ENCODE results near the gene EPM2A. TPM values are rescaled to one million over a fixed set of nuclear protein-coding genes. Genes with fewer than 3 reads are reported as not detected.
A peak's percentile ranks its signal among the peaks of the same experiment; 100 is the strongest.

The EPM2A gene
- total RNA-seq (2013; cell fraction: nucleolus; rRNA removed) = 28.7 and 30.3 TPM in 2 replicates
- total RNA-seq (2014; rRNA removed) = 13.0 and 13.5 TPM in 2 replicates
- total RNA-seq (2014; rRNA removed; fragmentation: Illumina TruSeq; extraction: Trizol) = 11.7 and 12.4 TPM in 2 replicates
- total RNA-seq (2021) = 11.8 and 12.8 TPM in 2 replicates
- polyA plus RNA-seq (2011; ENCODE audit: low read depth) = 2.2 TPM
- 7.6 and 10.0 TPM in 2 replicates for polyA plus RNA-seq (2011; rRNA removed)
- polyA plus RNA-seq (2011; cell fraction: cytosol; rRNA removed) = 6.9 and 9.3 TPM in 2 replicates
- polyA plus RNA-seq (2011; cell fraction: nucleus; rRNA removed) = 16.2 and 16.7 TPM in 2 replicates
- polyA plus RNA-seq (2012) = 2.9 and 3.9 TPM in 2 replicates
- 8.3 and 9.9 TPM in 2 replicates for polyA plus RNA-seq (2014; fragmentation: Illumina TruSeq; extraction: Trizol)
- polyA plus RNA-seq (2014; fragmentation: Nextera tagmentation; extraction: Ambion mirVana) = 1 to 10 TPM; 3.7 to 4.5 TPM
- polyA plus RNA-seq (2014; rRNA removed) = 9.0 and 10.4 TPM in 2 replicates
- 1 to 10 TPM; 3.4 to 6.4 TPM for polyA plus RNA-seq (2016; fragmentation: Nextera tagmentation; extraction: Ambion mirVana)
- 12.8 and 14.7 TPM in 2 replicates for polyA minus RNA-seq (2011; rRNA and poly(A)+ RNA removed)
- 1.9 and 4.7 TPM in 2 replicates for polyA minus RNA-seq (2011; cell fraction: cytosol; rRNA and poly(A)+ RNA removed)
- polyA minus RNA-seq (2011; cell fraction: nucleus; rRNA and poly(A)+ RNA removed) = 19.6 and 42.4 TPM in 2 replicates
- Bru-seq, nascent RNA = percentile 54 among the genes with signal in this experiment
- BruChase-seq, experiment 1, labeled RNA remaining after a 6-hour chase = percentile 48 among the genes with signal in this experiment
- percentile 53 among the genes with signal in this experiment for BruChase-seq, experiment 2, labeled RNA remaining after a 2-hour chase
- long read RNA-seq, experiment 1, partial matches to known transcripts = 0 of 1 reads
- long read RNA-seq, experiment 1, other reads (novel, unspliced or antisense) = 0 of 1 reads
- long read RNA-seq, experiment 2, partial matches to known transcripts = 0 of 7 reads
- long read RNA-seq, experiment 2, other reads (novel, unspliced or antisense) = 4 of 7 reads

DNA sequence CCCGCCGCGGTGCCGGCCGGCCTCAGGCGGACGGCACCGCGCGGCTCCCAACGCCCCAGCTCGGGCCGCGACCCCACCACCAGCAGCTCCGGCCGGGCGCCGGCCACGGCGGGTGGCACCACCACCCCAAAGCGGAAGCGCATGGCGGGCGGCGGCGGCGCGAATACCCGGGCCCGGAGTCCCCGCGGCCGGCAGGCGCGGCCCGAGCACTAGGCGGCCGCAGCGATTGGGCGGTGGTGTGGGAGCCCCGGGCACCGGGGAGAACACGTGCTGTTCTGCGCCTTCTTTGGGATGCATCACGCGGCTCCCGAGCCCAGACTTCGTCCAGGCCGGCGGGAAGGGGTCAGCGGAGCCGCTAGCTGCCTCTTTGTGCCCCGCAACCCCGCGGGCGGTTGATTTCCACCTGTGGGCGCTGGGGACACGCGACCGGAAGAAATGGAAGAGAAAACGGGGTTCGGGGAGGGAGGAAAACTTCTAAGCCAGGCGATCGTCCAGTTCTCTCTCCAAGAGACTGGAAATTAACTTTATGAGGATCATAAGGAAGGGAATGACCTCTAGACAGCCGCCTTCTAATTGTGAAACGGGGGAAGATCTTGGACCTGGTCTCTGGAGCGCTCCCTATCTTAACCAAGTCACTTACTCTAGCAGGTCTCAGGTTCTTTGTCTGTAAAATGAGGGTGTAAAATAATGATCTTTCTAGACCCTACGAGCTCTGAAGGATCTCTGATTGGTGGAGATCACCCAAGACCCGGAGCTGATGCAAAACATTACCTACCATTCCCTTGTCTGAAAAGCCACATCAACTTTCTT is at the start of gene EPM2A:
Gene EPM2A, minus strand, starts transcription at position 165 of the 810 bp plus-strand sequence. Its CDS starts 22 bp downstream, at position 143.
- intact Hi-C loops (cut with micrococcal nuclease; ENCODE audit: unreplicated experiment) = loop anchor here (2.0 to 5.0 kb wide), 3 partner anchors 79 to 227 kb away; partner anchors contain the start of genes FBXO30 and SHPRH
- Histone ChIP-seq H3K27me3 (replicated peaks in 1 of 2; ENCODE audit: control insufficient read depth in 2 of 2, insufficient read depth in 2 of 2, low read length in 1 of 2) (no peaks in the 10 kb centered on the region), H3K4me1 (ENCODE audit: control insufficient read depth, insufficient read depth, low read length) (no peaks in the 10 kb centered on the region; the same call in 1 of the 2 replicates), H3K79me2 (ENCODE audit: control insufficient read depth, insufficient read depth, low read length) (peaks cover 9% of the 10 kb centered on the region), H3K4me3 (peak within 1 kb of the TSS; percentile 95), H3K36me3 (ENCODE audit: control insufficient read depth in 2 of 2, insufficient read depth in 2 of 2, low read length in 1 of 2) (no peaks in the 10 kb centered on the region), H3K4me2 (ENCODE audit: control insufficient read depth, insufficient read depth) (peak within 1 kb of the TSS; percentile 76), H3K27ac (ENCODE audit: control insufficient read depth, insufficient read depth) (peak within 1 kb of the TSS; percentile 83), H2AFZ (ENCODE audit: control insufficient read depth, low read depth, low read length) (peak within 1 kb of the TSS; percentile 66), H4K20me1 (ENCODE audit: control insufficient read depth, insufficient read depth) (no peaks in the 10 kb centered on the region), H3K9ac (ENCODE audit: control insufficient read depth, insufficient read depth, low read length) (peak within 1 kb of the TSS; percentile 75), H3K9me3 (replicated peaks; ENCODE audit: control insufficient read depth, insufficient read depth, low read length) (peaks cover 3% of the 10 kb centered on the region; the same call in 1 of the 3 replicates)
- peak; percentile 75 for DNase-seq (ENCODE audit: low read depth, low spot score)
- FAIRE-seq = peak; percentile 96
- ChIA-PET POLR2A (interaction anchor here (0.6 to 2.1 kb wide), 10 partner anchors 23 to 1593 kb away, joined by 3 to 13 read pairs (median 4); partner anchors contain the start of gene FBXO30), CTCF (interaction anchor here (0.6 to 2.3 kb wide), 8 partner anchors 32 to 1125 kb away, joined by 3 to 9 read pairs (median 4); partner anchors contain the start of gene FBXO30), SMC1A (ENCODE audit: uncharacterized antibody, unreplicated experiment) (interaction anchor here (1.0 to 3.6 kb wide), 5 partner anchors 11 to 227 kb away, joined by 3 to 17 read pairs (median 8); partner anchors contain the start of gene FBXO30), RAD21 (ENCODE audit: unreplicated experiment) (interaction anchor here (0.8 to 1.9 kb wide), 7 partner anchors 8 to 227 kb away, joined by 3 to 9 read pairs (median 3); no protein-coding TSS in a partner anchor)
- in situ Hi-C loops (cut with MboI) = no loop called here
- under 1% methylated on average over 65 of the region's 69 CpGs for WGBS (ENCODE audit: insufficient coverage, insufficient replicate concordance, low lambda C conversion rate, missing lambda C conversion rate)
- peak; percentile 81 for ATAC-seq
- BruUV-seq (replicated peaks) = TSS peak; percentile 92
- TF ChIP-seq, protein P1, sequence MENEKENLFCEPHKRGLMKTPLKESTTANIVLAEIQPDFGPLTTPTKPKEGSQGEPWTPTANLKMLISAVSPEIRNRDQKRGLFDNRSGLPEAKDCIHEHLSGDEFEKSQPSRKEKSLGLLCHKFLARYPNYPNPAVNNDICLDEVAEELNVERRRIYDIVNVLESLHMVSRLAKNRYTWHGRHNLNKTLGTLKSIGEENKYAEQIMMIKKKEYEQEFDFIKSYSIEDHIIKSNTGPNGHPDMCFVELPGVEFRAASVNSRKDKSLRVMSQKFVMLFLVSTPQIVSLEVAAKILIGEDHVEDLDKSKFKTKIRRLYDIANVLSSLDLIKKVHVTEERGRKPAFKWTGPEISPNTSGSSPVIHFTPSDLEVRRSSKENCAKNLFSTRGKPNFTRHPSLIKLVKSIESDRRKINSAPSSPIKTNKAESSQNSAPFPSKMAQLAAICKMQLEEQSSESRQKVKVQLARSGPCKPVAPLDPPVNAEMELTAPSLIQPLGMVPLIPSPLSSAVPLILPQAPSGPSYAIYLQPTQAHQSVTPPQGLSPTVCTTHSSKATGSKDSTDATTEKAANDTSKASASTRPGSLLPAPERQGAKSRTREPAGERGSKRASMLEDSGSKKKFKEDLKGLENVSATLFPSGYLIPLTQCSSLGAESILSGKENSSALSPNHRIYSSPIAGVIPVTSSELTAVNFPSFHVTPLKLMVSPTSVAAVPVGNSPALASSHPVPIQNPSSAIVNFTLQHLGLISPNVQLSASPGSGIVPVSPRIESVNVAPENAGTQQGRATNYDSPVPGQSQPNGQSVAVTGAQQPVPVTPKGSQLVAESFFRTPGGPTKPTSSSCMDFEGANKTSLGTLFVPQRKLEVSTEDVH (IDR thresholded peaks at IDR 0.05; ENCODE audit: low read depth, partially characterized antibody) = no peak
- TF ChIP-seq EZH2 (IDR thresholded peaks at IDR 0.05; ENCODE audit: borderline replicate concordance, control insufficient read depth, low read depth, low read length) (no peak), BMI1 (IDR thresholded peaks at IDR 0.05; ENCODE audit: borderline replicate concordance) (no peak), CBX3 (IDR thresholded peaks at IDR 0.05; ENCODE audit: borderline replicate concordance, low read depth) (no peak), SP1 (IDR thresholded peaks at IDR 0.05; ENCODE audit: low read depth, low read length) (no peak), SPI1 (IDR thresholded peaks at IDR 0.05; ENCODE audit: borderline replicate concordance, insufficient read depth, low read depth, low read length) (no peak), BHLHE40 (IDR thresholded peaks at IDR 0.05; ENCODE audit: borderline replicate concordance in 1 of 2, low read depth in 2 of 2, low read length in 1 of 2) (peak in 1 of 2 experiments; percentile 92; a peak in 3 of 4 replicates), ZSCAN29 (IDR thresholded peaks at IDR 0.05) (no peak), SIX5 (IDR thresholded peaks at IDR 0.05; ENCODE audit: low read depth, low read length, severe bottlenecking) (no peak), NR2F1 (conservative IDR thresholded peaks at IDR 0.05) (no peak)
- TF ChIP-seq, protein P2, sequence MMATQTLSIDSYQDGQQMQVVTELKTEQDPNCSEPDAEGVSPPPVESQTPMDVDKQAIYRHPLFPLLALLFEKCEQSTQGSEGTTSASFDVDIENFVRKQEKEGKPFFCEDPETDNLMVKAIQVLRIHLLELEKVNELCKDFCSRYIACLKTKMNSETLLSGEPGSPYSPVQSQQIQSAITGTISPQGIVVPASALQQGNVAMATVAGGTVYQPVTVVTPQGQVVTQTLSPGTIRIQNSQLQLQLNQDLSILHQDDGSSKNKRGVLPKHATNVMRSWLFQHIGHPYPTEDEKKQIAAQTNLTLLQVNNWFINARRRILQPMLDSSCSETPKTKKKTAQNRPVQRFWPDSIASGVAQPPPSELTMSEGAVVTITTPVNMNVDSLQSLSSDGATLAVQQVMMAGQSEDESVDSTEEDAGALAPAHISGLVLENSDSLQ (IDR thresholded peaks at IDR 0.05) = no peak
